Chondrocyte (in vitro differentiated cells): ENCODE data around the gene SSBP3. TPM values are rescaled to one million over a fixed set of nuclear protein-coding genes. Genes with fewer than 3 reads are reported as not detected.

Experiments used
- DNase-seq: peaks from one replicate; pipeline ENCODE4 v3.0.0; 2021; ENCODE audit warnings: mixed read lengths, low spot score
- H3K27ac Mint-ChIP-seq: one replicate; pipeline ENCODE4 v1.8.0; 2021; ENCODE audit warnings: mild to moderate bottlenecking, moderate library complexity, mixed read lengths; ENCODE audit not compliant: unreplicated experiment
- H3K27me3 Mint-ChIP-seq: 2 replicates; pipeline ENCODE4 v1.8.0; 2021; ENCODE audit warnings: low read depth, mixed read lengths
- H3K36me3 Mint-ChIP-seq: 2 replicates; pipeline ENCODE4 v1.8.0; 2021; ENCODE audit warnings: low read depth, mixed read lengths
- H3K4me1 Mint-ChIP-seq: 2 replicates; pipeline ENCODE4 v1.8.0; 2021; ENCODE audit warnings: low read depth, mild to moderate bottlenecking, mixed read lengths
- H3K4me3 Mint-ChIP-seq: one replicate; pipeline ENCODE4 v1.8.0; 2021; ENCODE audit warnings: mild to moderate bottlenecking, moderate library complexity, mixed read lengths; ENCODE audit not compliant: unreplicated experiment
- H3K9me3 Mint-ChIP-seq: 2 replicates; pipeline ENCODE4 v1.8.0; 2021; ENCODE audit warnings: low read depth, mixed read lengths
- total RNA-seq: library from RNA; stranded (reverse); gene quantifications from 3 replicates; pipeline ENCODE4 v1.2.1, GENCODE V29; 2021
- TF ChIP-seq, protein P1 (sequence below): fragments of 200-600 bp; sonication (generic); IDR thresholded peaks from 2 replicates; pipeline ENCODE4 v1.5.0; 2021; ENCODE audit warnings: antibody characterized with exemption, mild to moderate bottlenecking, moderate library complexity

SSBP3 gene
- total RNA-seq, 1 donor from 2014 or later, result 22.0 TPM

DNA sequence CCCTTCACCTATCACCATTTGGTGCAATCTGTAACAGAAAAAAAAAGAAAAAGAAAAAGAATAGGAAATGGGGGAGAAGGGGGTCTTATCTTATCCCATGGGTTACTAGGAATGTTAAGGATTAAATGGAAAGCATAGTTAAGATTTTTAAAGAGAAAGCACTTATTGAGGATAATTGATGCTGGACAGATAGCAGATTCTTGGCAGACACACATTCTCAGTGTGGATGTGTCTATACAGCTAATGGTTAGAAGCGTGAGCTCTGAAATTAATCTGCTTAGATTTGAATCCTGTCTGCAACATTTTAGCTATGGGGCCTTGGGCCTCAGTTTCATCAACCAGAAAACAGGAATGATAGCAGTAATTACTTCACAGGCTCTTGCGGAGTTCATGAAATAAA, 67.1 kb downstream of the SSBP3 start:
- Mint-ChIP-seq H3K9me3 (no peaks in the 10 kb centered on the region), H3K27me3 (no peaks in the 10 kb centered on the region), H3K4me1 (peaks cover 31% of the 10 kb centered on the region), H3K4me3 (no peak overlapping the region), H3K27ac (no peak overlapping the region), H3K36me3 (no peaks in the 10 kb centered on the region)
- TF ChIP-seq, protein P1, sequence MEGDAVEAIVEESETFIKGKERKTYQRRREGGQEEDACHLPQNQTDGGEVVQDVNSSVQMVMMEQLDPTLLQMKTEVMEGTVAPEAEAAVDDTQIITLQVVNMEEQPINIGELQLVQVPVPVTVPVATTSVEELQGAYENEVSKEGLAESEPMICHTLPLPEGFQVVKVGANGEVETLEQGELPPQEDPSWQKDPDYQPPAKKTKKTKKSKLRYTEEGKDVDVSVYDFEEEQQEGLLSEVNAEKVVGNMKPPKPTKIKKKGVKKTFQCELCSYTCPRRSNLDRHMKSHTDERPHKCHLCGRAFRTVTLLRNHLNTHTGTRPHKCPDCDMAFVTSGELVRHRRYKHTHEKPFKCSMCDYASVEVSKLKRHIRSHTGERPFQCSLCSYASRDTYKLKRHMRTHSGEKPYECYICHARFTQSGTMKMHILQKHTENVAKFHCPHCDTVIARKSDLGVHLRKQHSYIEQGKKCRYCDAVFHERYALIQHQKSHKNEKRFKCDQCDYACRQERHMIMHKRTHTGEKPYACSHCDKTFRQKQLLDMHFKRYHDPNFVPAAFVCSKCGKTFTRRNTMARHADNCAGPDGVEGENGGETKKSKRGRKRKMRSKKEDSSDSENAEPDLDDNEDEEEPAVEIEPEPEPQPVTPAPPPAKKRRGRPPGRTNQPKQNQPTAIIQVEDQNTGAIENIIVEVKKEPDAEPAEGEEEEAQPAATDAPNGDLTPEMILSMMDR, result no peak
- DNase-seq, result no peak

DNA sequence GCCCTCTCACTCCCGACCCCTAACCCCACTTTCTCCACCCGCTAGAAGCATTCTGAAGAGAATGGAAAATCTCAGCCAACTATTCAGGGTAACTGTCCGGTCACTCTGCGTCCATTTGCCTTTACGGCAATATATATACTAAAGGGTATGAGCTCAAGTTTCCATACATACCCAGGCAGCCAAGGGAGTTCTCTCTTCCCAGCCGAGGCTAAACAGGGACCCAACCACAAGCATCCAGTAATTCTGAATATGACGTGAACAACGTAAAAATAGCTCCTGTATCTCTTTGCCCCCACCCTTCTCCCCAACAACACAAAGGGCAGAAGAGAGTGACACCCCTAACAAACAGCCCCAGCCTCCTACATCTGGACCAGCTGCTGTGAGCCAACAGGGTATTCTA, 67.7 kb downstream of the SSBP3 start:
- peaks cover 31% of the 10 kb centered on the region for H3K4me1 Mint-ChIP-seq
- TF ChIP-seq, protein P1, result no peak
- no peaks in the 10 kb centered on the region for H3K27me3 Mint-ChIP-seq
- no peak for DNase-seq
- H3K36me3 Mint-ChIP-seq, result no peaks in the 10 kb centered on the region
- no peaks in the 10 kb centered on the region for H3K9me3 Mint-ChIP-seq
- no peak overlapping the region for H3K4me3 Mint-ChIP-seq
- H3K27ac Mint-ChIP-seq, result no peak overlapping the region

- TF ChIP-seq, protein P1, result no peak
- peaks cover 31% of the 10 kb centered on the region for H3K4me1 Mint-ChIP-seq
Observed at GRCh38 chr1:54337928-54338327, 68.3 kb downstream of the SSBP3 start.

GRCh38 chr1:54337034-54337433, 69.2 kb downstream of the SSBP3 start:
- Mint-ChIP-seq H3K27ac (no peak overlapping the region), H3K27me3 (no peaks in the 10 kb centered on the region), H3K4me1 (peaks cover 31% of the 10 kb centered on the region), H3K9me3 (no peaks in the 10 kb centered on the region), H3K36me3 (no peaks in the 10 kb centered on the region), H3K4me3 (no peak overlapping the region)
- no peak for DNase-seq
- TF ChIP-seq, protein P1, result no peak

More at GRCh38 chr1:54337928-54338327, 68.3 kb downstream of the SSBP3 start:
- H3K27ac Mint-ChIP-seq, result no peak overlapping the region
- no peaks in the 10 kb centered on the region for H3K36me3 Mint-ChIP-seq
- DNase-seq, result no peak
- H3K27me3 Mint-ChIP-seq, result no peaks in the 10 kb centered on the region
- H3K9me3 Mint-ChIP-seq, result no peaks in the 10 kb centered on the region
- H3K4me3 Mint-ChIP-seq, result no peak overlapping the region

DNA sequence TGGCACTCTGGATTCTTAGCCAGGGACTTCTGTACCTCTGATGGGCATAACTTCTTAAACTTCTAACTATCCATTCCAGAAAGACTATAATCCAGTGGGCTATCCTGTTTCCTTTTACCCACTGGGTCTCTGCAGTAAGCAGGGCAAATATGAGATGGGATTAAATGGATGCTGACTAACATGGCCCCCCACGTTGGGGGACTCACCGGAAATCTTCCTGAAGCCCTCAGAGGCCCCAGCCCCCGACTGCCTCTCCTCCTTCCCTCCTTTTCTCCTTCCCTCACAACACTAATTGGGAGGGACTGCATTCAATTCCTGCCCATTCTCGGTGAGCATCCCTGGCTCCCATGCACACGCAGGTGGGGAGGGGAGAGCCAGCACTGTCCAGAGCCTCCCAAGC, 70.1 kb downstream of the SSBP3 start:
- peak overlapping the region; percentile 58 for H3K4me3 Mint-ChIP-seq
- TF ChIP-seq, protein P1, result no peak
- H3K9me3 Mint-ChIP-seq, result no peaks in the 10 kb centered on the region
- H3K4me1 Mint-ChIP-seq, result peaks cover 35% of the 10 kb centered on the region
- DNase-seq, result no peak
- no peaks in the 10 kb centered on the region for H3K36me3 Mint-ChIP-seq
- H3K27ac Mint-ChIP-seq, result peak overlapping the region; percentile 97
- no peaks in the 10 kb centered on the region for H3K27me3 Mint-ChIP-seq
